ENCODE results near the gene DDX28. TPM values are rescaled to one million over a fixed set of nuclear protein-coding genes. Genes with fewer than 3 reads are reported as not detected.

DDX28 gene
- polyA plus RNA-seq, 3 donors = 14.7 to 42.9 (median 27.7) TPM

DNA sequence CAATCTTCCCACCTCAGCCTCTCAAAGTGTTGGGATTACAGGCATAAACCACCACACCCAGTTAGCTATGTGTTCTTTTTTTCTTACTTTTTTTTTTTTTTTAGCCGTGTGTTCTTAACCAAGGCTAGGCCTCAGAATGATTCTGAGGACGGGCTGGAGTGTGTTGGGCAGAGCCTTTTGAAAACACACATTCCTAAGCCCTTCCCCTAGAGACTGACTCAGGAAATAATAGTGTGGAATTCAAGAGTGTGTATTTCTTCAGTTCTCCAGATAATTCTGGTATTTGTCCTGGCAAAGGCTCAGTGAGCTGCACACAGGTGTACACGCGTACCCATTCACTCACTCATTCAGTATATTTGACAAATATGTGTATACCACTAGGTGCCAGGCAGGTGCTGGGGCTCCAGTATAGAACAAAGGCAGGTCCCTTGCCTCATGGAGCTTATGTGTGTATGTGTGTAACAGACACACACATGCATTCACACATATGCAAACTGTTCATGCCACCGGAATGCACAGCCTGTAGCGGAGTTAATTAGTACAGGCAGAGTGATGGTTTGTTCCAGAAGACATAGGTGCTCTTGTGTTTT lies 42.8 kb upstream of the DDX28 start:
- Histone ChIP-seq H3K27ac (ENCODE audit: low read depth in 1 of 2, low read length in 2 of 2) (peak overlapping the region; percentile 77 to 90), H3K9ac (ENCODE audit: insufficient read depth, low read length, poor library complexity, severe bottlenecking) (no peak overlapping the region), H3K4me3 (replicated peaks in 1 of 3; ENCODE audit: low read depth in 2 of 3, low read length in 3 of 3) (no peak overlapping the region), H4K20me1 (ENCODE audit: insufficient read depth, low read length) (no peaks in the 10 kb centered on the region), H3K4me1 (ENCODE audit: control insufficient read depth in 1 of 2, insufficient read depth in 2 of 2, low read length in 2 of 2) (peaks cover 57 to 59% of the 10 kb centered on the region in 2 donors), H3K79me2 (ENCODE audit: insufficient read depth, low read length) (no peaks in the 10 kb centered on the region), H3K27me3 (ENCODE audit: control insufficient read depth in 2 of 2, insufficient read depth in 2 of 2, low read length in 2 of 2) (no peaks in the 10 kb centered on the region), H3K9me3 (replicated peaks in 1 of 2; ENCODE audit: control insufficient read depth in 1 of 2, insufficient read depth in 1 of 2, low read length in 2 of 2) (no peaks in the 10 kb centered on the region), H3K4me2 (replicated peaks; ENCODE audit: extremely low read depth, low read length, poor library complexity, severe bottlenecking) (no peak overlapping the region), H2AFZ (ENCODE audit: insufficient read depth, low read depth, low read length, poor library complexity, severe bottlenecking) (no peak overlapping the region), H3K36me3 (replicated peaks in 1 of 2; ENCODE audit: control insufficient read depth in 1 of 2, insufficient read depth in 2 of 2, low read length in 2 of 2) (peaks cover 35 to 72% of the 10 kb centered on the region in 2 donors)
- Mint-ChIP-seq H3K4me3 (no peak overlapping the region), H3K27ac (no peak overlapping the region), H3K36me3 (peaks cover 49 to 77% of the 10 kb centered on the region in 2 donors), H3K27me3 (ENCODE audit: low read depth in 3 of 3) (peaks cover 0 to 4% (median 0%) of the 10 kb centered on the region in 3 donors), H3K9me3 (no peaks in the 10 kb centered on the region), H3K4me1 (peaks cover 60% of the 10 kb centered on the region)
- TF ChIP-seq, protein P1, sequence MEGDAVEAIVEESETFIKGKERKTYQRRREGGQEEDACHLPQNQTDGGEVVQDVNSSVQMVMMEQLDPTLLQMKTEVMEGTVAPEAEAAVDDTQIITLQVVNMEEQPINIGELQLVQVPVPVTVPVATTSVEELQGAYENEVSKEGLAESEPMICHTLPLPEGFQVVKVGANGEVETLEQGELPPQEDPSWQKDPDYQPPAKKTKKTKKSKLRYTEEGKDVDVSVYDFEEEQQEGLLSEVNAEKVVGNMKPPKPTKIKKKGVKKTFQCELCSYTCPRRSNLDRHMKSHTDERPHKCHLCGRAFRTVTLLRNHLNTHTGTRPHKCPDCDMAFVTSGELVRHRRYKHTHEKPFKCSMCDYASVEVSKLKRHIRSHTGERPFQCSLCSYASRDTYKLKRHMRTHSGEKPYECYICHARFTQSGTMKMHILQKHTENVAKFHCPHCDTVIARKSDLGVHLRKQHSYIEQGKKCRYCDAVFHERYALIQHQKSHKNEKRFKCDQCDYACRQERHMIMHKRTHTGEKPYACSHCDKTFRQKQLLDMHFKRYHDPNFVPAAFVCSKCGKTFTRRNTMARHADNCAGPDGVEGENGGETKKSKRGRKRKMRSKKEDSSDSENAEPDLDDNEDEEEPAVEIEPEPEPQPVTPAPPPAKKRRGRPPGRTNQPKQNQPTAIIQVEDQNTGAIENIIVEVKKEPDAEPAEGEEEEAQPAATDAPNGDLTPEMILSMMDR (IDR thresholded peaks at IDR 0.05) = no peak
- intact Hi-C loops (cut with micrococcal nuclease) = loop anchor here (2.0 to 10.0 kb wide), 2 partner anchors 183 to 241 kb away; no protein-coding TSS in a partner anchor
- no peak for DNase-seq
- 100% methylated on average over 1 of the region's 6 CpGs for WGBS (ENCODE audit: insufficient coverage)

GRCh38 chr16:68064791-68065365 lies 41.8 kb upstream of the DDX28 start:
- Mint-ChIP-seq H3K4me3 (no peak overlapping the region), H3K27me3 (ENCODE audit: low read depth in 3 of 3) (peaks cover 0 to 4% (median 0%) of the 10 kb centered on the region in 3 donors), H3K27ac (peak overlapping the region; percentile 52 to 96 (median 89)), H3K36me3 (peaks cover 44 to 75% of the 10 kb centered on the region in 2 donors), H3K9me3 (no peaks in the 10 kb centered on the region), H3K4me1 (peaks cover 60% of the 10 kb centered on the region)
- peaks cover 30 to 70% of the 10 kb centered on the region in 2 donors for H3K36me3 ChIP-seq (replicated peaks in 1 of 2; ENCODE audit: control insufficient read depth in 1 of 2, insufficient read depth in 2 of 2, low read length in 2 of 2)
- TF ChIP-seq, protein P1 (IDR thresholded peaks at IDR 0.05) = peak; percentile 93
- no peaks in the 10 kb centered on the region for H3K27me3 ChIP-seq (ENCODE audit: control insufficient read depth in 2 of 2, insufficient read depth in 2 of 2, low read length in 2 of 2)
- 0% methylated on average over 1 of the region's 2 CpGs for WGBS (ENCODE audit: insufficient coverage)
- no peaks in the 10 kb centered on the region for H3K79me2 ChIP-seq (ENCODE audit: insufficient read depth, low read length)
- intact Hi-C loops (cut with micrococcal nuclease) = loop anchor here (1.0 to 10.0 kb wide), 4 partner anchors 182 to 249 kb away; partner anchors contain the start of gene NRN1L (in 1 of the 2)
- H3K27ac ChIP-seq (ENCODE audit: low read depth in 1 of 2, low read length in 2 of 2) = peak overlapping the region; percentile 77 to 90
- peaks cover 58 to 59% of the 10 kb centered on the region in 2 donors for H3K4me1 ChIP-seq (ENCODE audit: control insufficient read depth in 1 of 2, insufficient read depth in 2 of 2, low read length in 2 of 2)
- peak; percentile 59 to 72 (median 65) for DNase-seq
- peak overlapping the region in 1 of 3 experiments; percentile 48 for H3K4me3 ChIP-seq (replicated peaks in 1 of 3; ENCODE audit: low read depth in 2 of 3, low read length in 3 of 3)
- H4K20me1 ChIP-seq (ENCODE audit: insufficient read depth, low read length) = no peaks in the 10 kb centered on the region
- H3K4me2 ChIP-seq (replicated peaks; ENCODE audit: extremely low read depth, low read length, poor library complexity, severe bottlenecking) = peak overlapping the region; percentile 55
- no peaks in the 10 kb centered on the region for H3K9me3 ChIP-seq (replicated peaks in 1 of 2; ENCODE audit: control insufficient read depth in 1 of 2, insufficient read depth in 1 of 2, low read length in 2 of 2)
- peak overlapping the region; percentile 75 for H2AFZ ChIP-seq (ENCODE audit: insufficient read depth, low read depth, low read length, poor library complexity, severe bottlenecking)
- peak overlapping the region; percentile 43 for H3K9ac ChIP-seq (ENCODE audit: insufficient read depth, low read length, poor library complexity, severe bottlenecking)

Data from CD14-positive monocyte (primary cell).